H1 (cell line): ENCODE data around the gene LTF. TPM values are rescaled to one million over a fixed set of nuclear protein-coding genes. Genes with fewer than 3 reads are reported as not detected.

Experiments used
- CTCF ChIA-PET: fragments of 300-600 bp; sonication (Branson Sonifier 250); formaldehyde crosslinking; loops from one replicate; lab custom pipeline; 2021; ENCODE audit not compliant: partially characterized antibody; lab: Charles Lee
- POLR2A ChIA-PET: fragments of 300-600 bp; sonication (Branson Sonifier 250); formaldehyde crosslinking; loops from one replicate; lab custom pipeline; 2021; ENCODE audit warnings: inconsistent platforms; ENCODE audit not compliant: partially characterized antibody; lab: Charles Lee
- DNase-seq, 2 experiments: peaks; one replicate each; pipeline versions ENCODE4 v3.0.0 to v3.0.0-alpha.2; 2010 to 2022; ENCODE audit warnings: low spot score in 2 of 2, low read depth in 1 of 2, mixed read lengths in 1 of 2
- FAIRE-seq: peaks from 2 replicates; lab custom pipeline; 2011; peaks lifted over from hg19 to GRCh38; lab: Jason Lieb, UNC
- H2AFZ ChIP-seq: 2 replicates; pipeline ENCODE4 v1.8.1; 2012; ENCODE audit warnings: low read length, inconsistent platforms
- H2AK5ac ChIP-seq: 2 replicates; pipeline ENCODE4 v1.6.1; 2013; ENCODE audit warnings: low read depth, low read length
- H2BK120ac ChIP-seq: replicated peaks from 2 replicates; pipeline ENCODE3; 2013; ENCODE audit warnings: low read depth, low read length, inconsistent platforms
- H2BK12ac ChIP-seq: 2 replicates; pipeline ENCODE4 v1.6.1; 2013; ENCODE audit warnings: low read depth, low read length
- H2BK15ac ChIP-seq: 2 replicates; pipeline ENCODE4 v1.6.1; 2013; ENCODE audit warnings: low read length
- H2BK20ac ChIP-seq: 2 replicates; pipeline ENCODE4 v1.6.1; 2013; ENCODE audit warnings: low read length
- H2BK5ac ChIP-seq: 2 replicates; pipeline ENCODE4 v1.6.1; 2013; ENCODE audit warnings: low read depth, low read length
- H3K14ac ChIP-seq: 2 replicates; pipeline ENCODE4 v1.6.1; 2013; ENCODE audit warnings: inconsistent platforms; ENCODE audit not compliant: insufficient read length
- H3K18ac ChIP-seq: 2 replicates; pipeline ENCODE4 v1.6.1; 2013; ENCODE audit warnings: low read length; ENCODE audit errors: extremely low read depth
- H3K23ac ChIP-seq: 2 replicates; pipeline ENCODE4 v1.6.1; 2013; ENCODE audit warnings: inconsistent platforms; ENCODE audit not compliant: insufficient read length
- H3K23me2 ChIP-seq: 2 replicates; pipeline ENCODE4 v1.6.1; 2013; ENCODE audit warnings: low read depth, low read length
- H3K27ac ChIP-seq: 2 replicates; pipeline ENCODE4 v1.6.1; 2011; ENCODE audit warnings: low read depth, low read length, inconsistent platforms
- H3K27me3 ChIP-seq, 4 experiments: replicated peaks in 1 of 4; 1 replicate in 1 of 4; 2 replicates in 3 of 4; pipeline versions ENCODE4 v1.6.1 to v1.8.1; 2011 to 2013; ENCODE audit warnings: low read length in 3 of 4, mild to moderate bottlenecking in 3 of 4, inconsistent platforms in 2 of 4, mixed read lengths in 2 of 4, moderate library complexity in 1 of 4; ENCODE audit not compliant: control insufficient read depth in 3 of 4, insufficient read depth in 3 of 4; ENCODE audit errors: extremely low read depth in 1 of 4
- H3K36me3 ChIP-seq, 4 experiments: 2 replicates each; pipeline versions ENCODE4 v1.6.1 to v1.8.1; 2011 to 2013; ENCODE audit warnings: mild to moderate bottlenecking in 4 of 4, low read length in 3 of 4, moderate library complexity in 2 of 4, control low read depth in 1 of 4, inconsistent platforms in 1 of 4; ENCODE audit not compliant: insufficient read depth in 4 of 4, control insufficient read depth in 2 of 4
- H3K4ac ChIP-seq: replicated peaks from 2 replicates; pipeline ENCODE3; 2013; ENCODE audit warnings: low read length, low read depth, mixed read lengths, inconsistent platforms; ENCODE audit not compliant: insufficient read length
- H3K4me1 ChIP-seq, 4 experiments: replicated peaks in 1 of 4; 1 replicate in 1 of 4; 2 replicates in 3 of 4; pipeline versions ENCODE4 v1.6.1 to v1.8.1; 2011 to 2013; ENCODE audit warnings: low read length in 3 of 4, inconsistent platforms in 2 of 4, mixed read lengths in 1 of 4; ENCODE audit not compliant: insufficient read depth in 4 of 4, control insufficient read depth in 3 of 4
- H3K4me2 ChIP-seq, 2 experiments: 2 replicates each; pipeline versions ENCODE4 v1.6.1 to v1.8.1; 2011 to 2013; ENCODE audit warnings: low read depth in 2 of 2, low read length in 2 of 2, control low read depth in 1 of 2, inconsistent platforms in 1 of 2, mild to moderate bottlenecking in 1 of 2; ENCODE audit not compliant: insufficient read depth in 1 of 2
- H3K4me3 ChIP-seq, 4 experiments: fragments of 200-600, 300-600 bp in 1 of 4; sonication (generic), shearing (Covaris generic), sonication (Bioruptor Twin) in 1 of 4; 2 replicates each; pipeline versions ENCODE4 v1.5.1 to v1.8.1; 2011 to 2016; ENCODE audit warnings: low read length in 4 of 4, low read depth in 3 of 4, control low read depth in 2 of 4, inconsistent platforms in 2 of 4, mild to moderate bottlenecking in 2 of 4, mixed read lengths in 1 of 4, moderate library complexity in 1 of 4; ENCODE audit not compliant: insufficient read depth in 2 of 4; ENCODE audit errors: extremely low read depth in 1 of 4
- H3K56ac ChIP-seq: replicated peaks from 2 replicates; pipeline ENCODE3; 2013; ENCODE audit warnings: low read depth, mild to moderate bottlenecking, mixed read lengths, low read length, inconsistent platforms; ENCODE audit not compliant: insufficient read length
- H3K79me1 ChIP-seq: 2 replicates; pipeline ENCODE4 v1.6.1; 2013; ENCODE audit warnings: low read depth, low read length, control low read depth
- H3K79me2 ChIP-seq, 2 experiments: 2 replicates each; pipeline versions ENCODE4 v1.6.1 to v1.8.1; 2012 to 2013; ENCODE audit warnings: low read length in 2 of 2, mild to moderate bottlenecking in 2 of 2, inconsistent platforms in 1 of 2; ENCODE audit not compliant: insufficient read depth in 2 of 2, control insufficient read depth in 1 of 2
- H3K9ac ChIP-seq, 4 experiments: replicated peaks in 1 of 4; 1 replicate in 1 of 4; 2 replicates in 3 of 4; pipeline versions ENCODE4 v1.6.1 to v1.8.1; 2011 to 2013; ENCODE audit warnings: low read depth in 3 of 4, low read length in 3 of 4, control low read depth in 2 of 4, mild to moderate bottlenecking in 2 of 4, moderate library complexity in 2 of 4, inconsistent platforms in 1 of 4; ENCODE audit errors: extremely low read depth in 1 of 4
- H3K9me3 ChIP-seq, 2 experiments: 2 replicates each; pipeline versions ENCODE4 v1.6.1 to v1.8.1; 2012 to 2013; ENCODE audit warnings: mild to moderate bottlenecking in 2 of 2, moderate library complexity in 2 of 2, control low read depth in 1 of 2, inconsistent platforms in 1 of 2, low read depth in 1 of 2, low read length in 1 of 2, mixed read lengths in 1 of 2; ENCODE audit not compliant: insufficient read depth in 2 of 2
- H4K20me1 ChIP-seq, 2 experiments: replicated peaks in 1 of 2; 2 replicates each; pipeline versions ENCODE3 to v1.8.1; 2011 to 2013; ENCODE audit warnings: inconsistent platforms in 2 of 2, low read length in 2 of 2, mild to moderate bottlenecking in 1 of 2; ENCODE audit not compliant: insufficient read depth in 2 of 2, control insufficient read depth in 1 of 2
- H4K5ac ChIP-seq: 2 replicates; pipeline ENCODE4 v1.6.1; 2013; ENCODE audit warnings: low read length, low read depth, mixed read lengths, inconsistent platforms; ENCODE audit not compliant: insufficient read length
- H4K8ac ChIP-seq: 2 replicates; pipeline ENCODE4 v1.8.0; 2013; ENCODE audit warnings: mild to moderate bottlenecking, moderate library complexity, low read length, inconsistent platforms; ENCODE audit not compliant: insufficient read depth; ENCODE audit errors: extremely low read depth
- H4K91ac ChIP-seq: replicated peaks from 2 replicates; pipeline ENCODE3; 2013; ENCODE audit warnings: low read length, mixed read lengths, inconsistent platforms; ENCODE audit not compliant: insufficient read length
- ASH2L ChIP-seq: fragments of 200-600, 300-600 bp; sonication (generic); IDR thresholded peaks from one replicate; pipeline ENCODE4 v1.7.1; 2017; ENCODE audit warnings: low read length
- BRCA1 ChIP-seq: IDR thresholded peaks from 2 replicates; pipeline ENCODE4 v1.6.1; 2012; ENCODE audit warnings: low read depth, low read length, improper control_type of control experiment
- CREB1 ChIP-seq: IDR thresholded peaks from 2 replicates; pipeline ENCODE4 v1.6.1; 2012; ENCODE audit warnings: inconsistent platforms
- EP300 ChIP-seq, 2 experiments: IDR thresholded peaks; 1 replicate in 1 of 2; 2 replicates in 1 of 2; pipeline ENCODE4 v1.6.1; 2011 to 2012; ENCODE audit warnings: low read depth in 2 of 2, low read length in 2 of 2, mild to moderate bottlenecking in 2 of 2, borderline replicate concordance in 1 of 2, inconsistent platforms in 1 of 2, moderate library complexity in 1 of 2
- EZH2 ChIP-seq: fragments of 200-600 bp; sonication (generic); IDR thresholded peaks from 2 replicates; pipeline ENCODE4 v1.7.1; 2012; ENCODE audit warnings: low read depth, mild to moderate bottlenecking, moderate library complexity, low read length, inconsistent platforms; ENCODE audit not compliant: severe bottlenecking
- KDM5A ChIP-seq: fragments of 200-600 bp; IDR thresholded peaks from 2 replicates; pipeline ENCODE4 v1.7.1; 2012; ENCODE audit warnings: mild to moderate bottlenecking, low read length, inconsistent platforms, mixed read lengths
- RBBP5 ChIP-seq: IDR thresholded peaks from 2 replicates; pipeline ENCODE4 v1.7.1; 2012; ENCODE audit warnings: low read depth, mild to moderate bottlenecking, inconsistent platforms, low read length, moderate library complexity, borderline replicate concordance
- RFX5 ChIP-seq: IDR thresholded peaks from 2 replicates; pipeline ENCODE4 v1.6.1; 2011; ENCODE audit warnings: low read depth, low read length, improper control_type of control experiment, borderline replicate concordance
- RNF2 ChIP-seq: fragments of 200-900, 300-1000 bp; sonication (generic); IDR thresholded peaks from 2 replicates; pipeline ENCODE4 v1.7.1; 2016; ENCODE audit warnings: borderline replicate concordance, low read depth, mild to moderate bottlenecking, antibody characterized with exemption, low read length; ENCODE audit not compliant: poor library complexity, severe bottlenecking; ENCODE audit errors: missing control alignments
- SAP30 ChIP-seq: fragments of 300-600 bp; sonication (generic); IDR thresholded peaks from 2 replicates; pipeline ENCODE4 v1.7.1; 2012; ENCODE audit warnings: low read length, moderate library complexity, mild to moderate bottlenecking, inconsistent platforms; ENCODE audit not compliant: insufficient read depth, insufficient replicate concordance
- SIN3A ChIP-seq, 2 experiments: IDR thresholded peaks in 1 of 2; conservative IDR thresholded peaks in 1 of 2; 2 replicates each; pipeline ENCODE4 v1.6.1; 2011 to 2012; ENCODE audit warnings: low read length in 2 of 2, improper control_type of control experiment in 1 of 2, low read depth in 1 of 2, mild to moderate bottlenecking in 1 of 2
- USF2 ChIP-seq: IDR thresholded peaks from 2 replicates; pipeline ENCODE4 v1.6.1; 2011; ENCODE audit warnings: low read length, improper control_type of control experiment
- WGBS, 2 experiments: shearing (Covaris generic) in 1 of 2; methylation state at CpG; one replicate each; pipeline versions ENCODE4 v1.1.6 to v1.1.7; 2013 to 2015; ENCODE audit warnings: low lambda C conversion rate in 2 of 2, mixed read lengths in 2 of 2, inconsistent platforms in 1 of 2, low coverage in 1 of 2, missing lambda C conversion rate in 1 of 2; ENCODE audit not compliant: insufficient replicate concordance in 2 of 2, insufficient coverage in 1 of 2, insufficient read length in 1 of 2; ENCODE audit errors: extremely low coverage in 1 of 2, missing lambda C conversion rate in 1 of 2; 5-methylcytosine and 5-hydroxymethylcytosine counted together
- polyA plus RNA-seq, 7 experiments: library from polyadenylated mRNA; depleted of rRNA in 3 of 7; stranded (reverse) in 5 of 7; unstranded in 2 of 7; fragments of >200 nt in 5 of 7; fragments of 200-250 nt in 2 of 7; gene quantifications; 1 replicate in 5 of 7; 2 replicates in 1 of 7; 4 replicates in 1 of 7; pipeline versions ENCODE4 v1.2.1 to v1.2.3, GENCODE V29; 2011 to 2013; ENCODE audit warnings: missing spikeins in 2 of 7, mixed read lengths in 2 of 7
- total RNA-seq: library from RNA; stranded (reverse); fragmentation: NEBNext Ultra II Directional; extraction: Animal tissue kit (Norgen Biotek cat#: 25700); gene quantifications from 2 replicates; pipeline ENCODE4 v1.2.1, GENCODE V29; 2021

Gene LTF
- total and polyA plus RNA-seq, 2 of the 8 experiments (the other 6 are each of a cell fraction or from before 2014, with no cell fraction given) = 0.23 to 0.99 TPM

- POLR2A ChIA-PET = no interaction called here
- CTCF ChIA-PET = interaction anchor here (0.8 to 1.8 kb wide), 4 partner anchors 9 to 205 kb away, joined by 3 to 6 read pairs (median 4); no protein-coding TSS in a partner anchor
- TF ChIP-seq RFX5 (no peak), EZH2 (no peak), CREB1 (no peak), KDM5A (no peak), EP300 (IDR thresholded peaks at IDR 0.05; ENCODE audit: borderline replicate concordance in 1 of 2, low read depth in 2 of 2, low read length in 2 of 2) (no peak), ASH2L (no peak), RNF2 (no peak), SAP30 (no peak), RBBP5 (no peak), SIN3A (conservative IDR thresholded peaks at IDR 0.05 in 1 of 2, IDR thresholded peaks at IDR 0.05 in 1 of 2; ENCODE audit: low read depth in 1 of 2, low read length in 2 of 2) (no peak), USF2 (no peak), BRCA1 (no peak)
Measured at GRCh38 chr3:46419816-46420215, 44.9 kb downstream of the LTF start.

More at GRCh38 chr3:46419816-46420215, 44.9 kb downstream of the LTF start:
- Histone ChIP-seq H3K4me1 (peaks cover 0 to 6% (median 5%) of the 10 kb centered on the region in 4 experiments; a peak in 4 of 7 replicates), H3K4me2 (no peak overlapping the region), H2BK20ac (no peak overlapping the region), H3K79me2 (no peaks in the 10 kb centered on the region), H3K56ac (no peak overlapping the region), H4K5ac (no peak overlapping the region), H3K27me3 (no peaks in the 10 kb centered on the region), H4K8ac (no peak overlapping the region; the same call in 1 of the 2 replicates), H3K36me3 (no peaks in the 10 kb centered on the region), H3K9me3 (no peaks in the 10 kb centered on the region), H3K14ac (no peak overlapping the region), H4K20me1 (no peaks in the 10 kb centered on the region), H2BK120ac (no peak overlapping the region), H2AK5ac (no peak overlapping the region), H3K23ac (no peak overlapping the region), H3K9ac (no peak overlapping the region), H2BK12ac (no peak overlapping the region), H4K91ac (no peak overlapping the region), H2BK5ac (0 out of 2 replicates have a peak overlapping the region, but pooled peaks have one; percentile 5), H3K4me3 (no peak overlapping the region), H3K27ac (no peak overlapping the region), H2BK15ac (no peak overlapping the region), H3K4ac (no peak overlapping the region), H3K79me1 (no peaks in the 10 kb centered on the region), H3K18ac (no peak overlapping the region), H2AFZ (no peak overlapping the region), H3K23me2 (no peaks in the 10 kb centered on the region)
- FAIRE-seq = no peak
- WGBS, 2 experiments = 96% methylated on average over 4 of the region's 4 CpGs; no CpG with 5 or more reads in 1 of the 2 experiments
- DNase-seq = no peak
